Colonic mucosa (tissue), 4 donors: ENCODE results near the gene NEGR1. TPM values are rescaled to one million over a fixed set of nuclear protein-coding genes. Genes with fewer than 3 reads are reported as not detected.

Experiments used
- DNase-seq: peaks from one replicate; pipeline ENCODE4 v3.0.0-alpha.2; 2020
- H3K27ac ChIP-seq: fragments of 200-600 bp; one replicate; pipeline ENCODE4 v1.8.0; 2021
- H3K27me3 ChIP-seq: fragments of 200-600 bp; one replicate; pipeline ENCODE4 v1.8.0; 2021
- H3K36me3 ChIP-seq: fragments of 200-600 bp; one replicate; pipeline ENCODE4 v1.8.0; 2021
- H3K4me1 ChIP-seq: fragments of 200-600 bp; one replicate; pipeline ENCODE4 v1.8.0; 2021; ENCODE audit warnings: mild to moderate bottlenecking
- H3K4me3 ChIP-seq: fragments of 200-600 bp; one replicate; pipeline ENCODE4 v1.8.0; 2021
- H3K9ac ChIP-seq, 2 donors: one replicate each; pipeline ENCODE4 v1.7.0; 2013; ENCODE audit warnings: control low read depth in 2 of 2, low read depth in 2 of 2, low read length in 2 of 2
- H3K9me3 ChIP-seq: fragments of 200-600 bp; one replicate; pipeline ENCODE4 v1.8.0; 2021
- intact Hi-C: fragments of 100-400 bp; cut with DNase I; formaldehyde crosslinking; loops from one replicate; pipeline ENCODE4 v1.14.1; 2022
- total RNA-seq, 2 donors: library from RNA; stranded (reverse); fragmentation: NEBNext Ultra II Directional in 1 of 2; extraction: Animal tissue kit (Norgen Biotek cat#: 25700) in 1 of 2; gene quantifications; one replicate each; pipeline ENCODE4 v1.2.1, GENCODE V29; 2021
- TF ChIP-seq, protein P1 (sequence below): fragments of 200-600 bp; IDR thresholded peaks from one replicate; pipeline ENCODE4 v1.8.0; 2022; ENCODE audit warnings: antibody characterized with exemption, mild to moderate bottlenecking
- donor health status: healthy.
- donor health status: DM: no; HTN: no; CAD: no.
- donor health status: DM: no; HTN: no; CAD: no.

Gene NEGR1
- total RNA-seq, 2 donors from 2014 or later = 4.0 to 9.2 TPM

DNA sequence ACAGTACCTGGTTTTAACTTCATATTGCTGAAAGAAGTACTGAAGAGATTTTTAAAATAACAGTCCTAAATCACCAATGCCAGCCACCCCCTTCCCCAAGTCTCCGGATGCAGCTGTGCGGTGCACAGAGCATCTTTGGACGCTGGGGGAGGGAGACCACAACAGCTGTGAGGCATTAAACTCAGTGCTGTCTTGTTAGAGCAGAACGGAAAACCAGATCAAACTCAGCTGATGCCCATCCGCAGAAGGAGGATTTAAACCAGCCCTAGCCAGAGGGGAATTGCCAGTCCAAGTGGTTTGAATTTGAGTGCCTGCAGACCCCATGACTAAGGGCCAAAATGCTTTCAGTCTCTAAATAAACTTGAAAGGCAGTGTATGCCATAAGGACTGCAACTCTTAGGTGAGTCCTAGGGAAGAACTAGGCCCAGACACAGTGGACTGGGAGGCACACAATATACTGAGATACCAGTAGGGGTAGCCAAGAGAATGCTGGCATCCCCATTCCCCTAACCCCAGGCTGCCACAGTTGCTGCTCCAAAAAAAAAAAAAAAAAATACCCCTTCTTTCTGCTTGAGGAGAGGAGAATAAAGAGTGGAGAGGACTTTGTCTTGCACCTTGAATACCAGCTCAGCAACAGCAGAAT, 576.2 kb downstream of the NEGR1 start:
- no peak overlapping the region for H3K9ac ChIP-seq
- H3K9me3 ChIP-seq = no peaks in the 10 kb centered on the region
- intact Hi-C loops = no loop called here
- no peaks in the 10 kb centered on the region for H3K36me3 ChIP-seq
- TF ChIP-seq, protein P1, sequence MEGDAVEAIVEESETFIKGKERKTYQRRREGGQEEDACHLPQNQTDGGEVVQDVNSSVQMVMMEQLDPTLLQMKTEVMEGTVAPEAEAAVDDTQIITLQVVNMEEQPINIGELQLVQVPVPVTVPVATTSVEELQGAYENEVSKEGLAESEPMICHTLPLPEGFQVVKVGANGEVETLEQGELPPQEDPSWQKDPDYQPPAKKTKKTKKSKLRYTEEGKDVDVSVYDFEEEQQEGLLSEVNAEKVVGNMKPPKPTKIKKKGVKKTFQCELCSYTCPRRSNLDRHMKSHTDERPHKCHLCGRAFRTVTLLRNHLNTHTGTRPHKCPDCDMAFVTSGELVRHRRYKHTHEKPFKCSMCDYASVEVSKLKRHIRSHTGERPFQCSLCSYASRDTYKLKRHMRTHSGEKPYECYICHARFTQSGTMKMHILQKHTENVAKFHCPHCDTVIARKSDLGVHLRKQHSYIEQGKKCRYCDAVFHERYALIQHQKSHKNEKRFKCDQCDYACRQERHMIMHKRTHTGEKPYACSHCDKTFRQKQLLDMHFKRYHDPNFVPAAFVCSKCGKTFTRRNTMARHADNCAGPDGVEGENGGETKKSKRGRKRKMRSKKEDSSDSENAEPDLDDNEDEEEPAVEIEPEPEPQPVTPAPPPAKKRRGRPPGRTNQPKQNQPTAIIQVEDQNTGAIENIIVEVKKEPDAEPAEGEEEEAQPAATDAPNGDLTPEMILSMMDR = no peak
- H3K4me3 ChIP-seq = no peak overlapping the region
- H3K27ac ChIP-seq = no peak overlapping the region
- H3K27me3 ChIP-seq = no peaks in the 10 kb centered on the region
- no peaks in the 10 kb centered on the region for H3K4me1 ChIP-seq
- no peak for DNase-seq

DNA sequence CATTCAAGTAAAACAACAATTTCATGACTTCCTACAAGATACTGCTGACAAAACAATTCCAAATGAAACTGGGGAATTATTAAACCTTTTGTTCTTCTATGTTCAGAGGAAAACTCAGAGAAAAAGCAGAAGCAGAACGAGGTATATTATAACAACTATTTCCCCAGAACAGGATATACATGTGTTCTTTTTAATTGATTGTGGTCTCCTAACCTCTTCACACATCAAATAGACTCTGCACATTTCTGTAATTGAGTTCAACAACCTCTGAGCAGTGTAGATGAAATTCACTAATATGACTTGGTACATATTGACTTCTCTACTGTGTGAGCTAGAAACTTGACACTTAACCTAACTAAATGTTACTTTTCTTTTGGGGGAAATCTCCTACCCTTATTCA, 584.2 kb downstream of the NEGR1 start:
- Histone ChIP-seq H3K36me3 (no peaks in the 10 kb centered on the region), H3K9ac (no peak overlapping the region), H3K4me1 (no peaks in the 10 kb centered on the region), H3K27ac (no peak overlapping the region), H3K4me3 (no peak overlapping the region), H3K27me3 (no peaks in the 10 kb centered on the region), H3K9me3 (no peaks in the 10 kb centered on the region)
- TF ChIP-seq, protein P1 = no peak
- intact Hi-C loops = no loop called here
- DNase-seq = no peak

DNA sequence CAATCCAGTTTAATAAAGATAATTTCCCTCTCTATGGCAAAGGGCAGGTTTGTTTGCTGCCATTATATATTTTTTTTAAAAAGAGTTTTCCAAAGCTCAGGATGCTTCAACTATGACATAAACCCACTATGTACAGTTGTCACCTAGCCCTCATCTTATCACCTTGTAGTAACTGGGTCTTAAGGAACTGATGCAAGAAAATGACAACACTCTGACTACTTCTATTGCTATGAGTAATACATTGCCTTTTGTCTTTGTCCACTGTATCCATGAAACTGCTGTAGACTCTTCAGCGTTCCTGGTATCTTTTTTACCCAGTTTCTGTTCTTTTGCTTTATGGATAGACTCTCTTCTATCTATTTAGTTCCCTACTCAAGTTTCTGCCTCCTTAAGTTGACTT, 586.5 kb downstream of the NEGR1 start:
- Histone ChIP-seq H3K9me3 (no peaks in the 10 kb centered on the region), H3K27me3 (no peaks in the 10 kb centered on the region), H3K4me3 (no peak overlapping the region), H3K4me1 (no peaks in the 10 kb centered on the region), H3K36me3 (no peaks in the 10 kb centered on the region), H3K27ac (no peak overlapping the region), H3K9ac (no peak overlapping the region)
- intact Hi-C loops = no loop called here
- TF ChIP-seq, protein P1 = no peak
- no peak for DNase-seq

DNA sequence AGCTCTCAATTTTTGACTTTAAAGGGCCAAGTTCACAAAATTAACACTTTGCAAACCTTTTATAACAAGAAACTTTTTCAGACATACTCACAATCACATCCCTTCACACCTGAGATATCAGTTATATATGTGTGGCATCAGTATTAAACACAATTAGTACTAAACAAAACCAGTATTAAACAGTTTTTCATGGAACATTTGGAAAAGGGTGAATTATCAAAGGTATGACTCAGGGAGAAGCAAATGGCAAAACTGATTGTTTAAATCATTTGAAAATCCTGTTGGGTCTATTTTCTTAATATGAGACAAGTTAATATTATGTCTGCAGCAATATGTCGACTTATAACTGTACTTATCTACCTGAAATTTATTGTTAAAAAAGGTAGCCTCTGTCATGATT, 587.3 kb downstream of the NEGR1 start:
- Histone ChIP-seq H3K4me1 (no peaks in the 10 kb centered on the region), H3K9ac (no peak overlapping the region), H3K9me3 (no peaks in the 10 kb centered on the region), H3K27ac (no peak overlapping the region), H3K36me3 (no peaks in the 10 kb centered on the region), H3K4me3 (no peak overlapping the region), H3K27me3 (no peaks in the 10 kb centered on the region)
- TF ChIP-seq, protein P1 = no peak
- DNase-seq = no peak
- intact Hi-C loops = no loop called here

DNA sequence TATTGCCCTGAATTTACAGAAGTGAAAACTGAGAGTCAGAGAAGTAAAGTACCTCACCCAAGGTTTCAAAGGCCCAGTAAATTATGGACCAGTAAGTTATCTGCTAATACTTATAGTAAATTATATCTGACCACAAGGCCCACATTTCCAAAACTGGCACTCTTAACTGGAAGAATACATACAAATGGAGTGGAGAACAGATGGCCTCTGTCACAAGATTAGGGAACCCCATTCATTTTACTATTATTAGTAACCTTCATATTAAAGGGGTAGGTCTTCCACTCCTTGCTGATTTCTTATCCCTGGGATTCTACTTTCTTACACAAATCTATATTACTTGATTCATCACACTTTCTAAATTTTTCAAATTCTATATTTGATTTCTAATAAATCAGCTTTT, 588.8 kb downstream of the NEGR1 start:
- H3K4me3 ChIP-seq = no peak overlapping the region
- no peaks in the 10 kb centered on the region for H3K9me3 ChIP-seq
- intact Hi-C loops = no loop called here
- TF ChIP-seq, protein P1 = no peak
- H3K9ac ChIP-seq = no peak overlapping the region
- H3K27me3 ChIP-seq = no peaks in the 10 kb centered on the region
- H3K4me1 ChIP-seq = no peaks in the 10 kb centered on the region
- no peak for DNase-seq
- no peaks in the 10 kb centered on the region for H3K36me3 ChIP-seq
- H3K27ac ChIP-seq = no peak overlapping the region
